ENCODE results near the gene CALML6. TPM values are rescaled to one million over a fixed set of nuclear protein-coding genes. Genes with fewer than 3 reads are reported as not detected.

CALML6 gene
- polyA plus RNA-seq, 2 of the 4 experiments (the other 2 are of a cell fraction) = 0.49 TPM

DNA sequence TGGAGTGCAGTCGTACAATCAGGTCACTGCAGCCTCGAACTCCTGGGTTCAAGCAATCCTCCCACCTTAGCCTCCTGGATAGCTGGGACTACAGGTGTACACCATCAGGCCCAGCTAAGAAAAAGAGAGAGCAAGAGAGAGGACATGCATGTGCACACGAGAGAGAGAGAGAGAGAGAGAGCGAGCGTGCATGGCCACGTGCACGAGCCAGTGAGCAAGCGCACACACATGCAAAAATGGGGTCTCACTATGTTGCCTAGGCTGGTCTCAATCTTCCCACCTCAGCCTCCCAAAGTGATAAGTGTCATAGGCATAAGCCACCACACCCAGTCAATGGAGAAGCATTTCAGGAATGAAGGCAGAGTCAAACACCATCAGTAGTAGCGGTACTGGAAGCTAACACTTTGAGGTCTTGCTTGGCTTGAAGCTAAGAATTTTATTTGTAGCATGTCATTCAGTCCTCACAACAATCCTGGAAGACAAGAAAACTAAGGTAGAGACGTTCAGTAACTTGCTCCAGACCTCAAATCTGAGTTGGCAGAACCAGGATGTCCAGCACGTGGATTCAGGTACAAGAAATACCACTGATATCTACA is 38.6 kb upstream of the CALML6 start:
- ChIA-PET POLR2A (no interaction called here), CTCF (interaction anchor here (0.8 to 1.9 kb wide), 3 partner anchors 16 to 31 kb away, joined by 3 to 5 read pairs (median 5); no protein-coding TSS in a partner anchor)
- 96% methylated on average over 11 of the region's 11 CpGs for WGBS (ENCODE audit: missing lambda C conversion rate)
- peaks cover under 1% of the 10 kb centered on the region; the same call in 1 of the 3 replicates for H3K4me1 ChIP-seq
- DNase-seq (ENCODE audit: low read depth in 1 of 2, low spot score in 1 of 2) = no peak
- H3K4me2 ChIP-seq = no peak overlapping the region
- TF ChIP-seq, protein P1, sequence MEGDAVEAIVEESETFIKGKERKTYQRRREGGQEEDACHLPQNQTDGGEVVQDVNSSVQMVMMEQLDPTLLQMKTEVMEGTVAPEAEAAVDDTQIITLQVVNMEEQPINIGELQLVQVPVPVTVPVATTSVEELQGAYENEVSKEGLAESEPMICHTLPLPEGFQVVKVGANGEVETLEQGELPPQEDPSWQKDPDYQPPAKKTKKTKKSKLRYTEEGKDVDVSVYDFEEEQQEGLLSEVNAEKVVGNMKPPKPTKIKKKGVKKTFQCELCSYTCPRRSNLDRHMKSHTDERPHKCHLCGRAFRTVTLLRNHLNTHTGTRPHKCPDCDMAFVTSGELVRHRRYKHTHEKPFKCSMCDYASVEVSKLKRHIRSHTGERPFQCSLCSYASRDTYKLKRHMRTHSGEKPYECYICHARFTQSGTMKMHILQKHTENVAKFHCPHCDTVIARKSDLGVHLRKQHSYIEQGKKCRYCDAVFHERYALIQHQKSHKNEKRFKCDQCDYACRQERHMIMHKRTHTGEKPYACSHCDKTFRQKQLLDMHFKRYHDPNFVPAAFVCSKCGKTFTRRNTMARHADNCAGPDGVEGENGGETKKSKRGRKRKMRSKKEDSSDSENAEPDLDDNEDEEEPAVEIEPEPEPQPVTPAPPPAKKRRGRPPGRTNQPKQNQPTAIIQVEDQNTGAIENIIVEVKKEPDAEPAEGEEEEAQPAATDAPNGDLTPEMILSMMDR (IDR thresholded peaks at IDR 0.05) = no peak
- TF ChIP-seq, protein P2, sequence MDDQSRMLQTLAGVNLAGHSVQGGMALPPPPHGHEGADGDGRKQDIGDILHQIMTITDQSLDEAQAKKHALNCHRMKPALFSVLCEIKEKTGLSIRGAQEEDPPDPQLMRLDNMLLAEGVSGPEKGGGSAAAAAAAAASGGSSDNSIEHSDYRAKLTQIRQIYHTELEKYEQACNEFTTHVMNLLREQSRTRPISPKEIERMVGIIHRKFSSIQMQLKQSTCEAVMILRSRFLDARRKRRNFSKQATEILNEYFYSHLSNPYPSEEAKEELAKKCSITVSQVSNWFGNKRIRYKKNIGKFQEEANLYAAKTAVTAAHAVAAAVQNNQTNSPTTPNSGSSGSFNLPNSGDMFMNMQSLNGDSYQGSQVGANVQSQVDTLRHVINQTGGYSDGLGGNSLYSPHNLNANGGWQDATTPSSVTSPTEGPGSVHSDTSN (IDR thresholded peaks at IDR 0.05) = no peak
- TF ChIP-seq TP53 (CRISPR knock-in tag; IDR thresholded peaks at IDR 0.05) (no peak), RFX5 (IDR thresholded peaks at IDR 0.05) (no peak), JUN (IDR thresholded peaks at IDR 0.05) (no peak), NFE2L2 (conservative IDR thresholded peaks at IDR 0.05; ENCODE audit: low read length) (no peak), NR3C1 (IDR thresholded peaks at IDR 0.05) (no peak), GATA3 (IDR thresholded peaks at IDR 0.05; ENCODE audit: borderline replicate concordance) (no peak)
- H3K4me3 ChIP-seq = no peak overlapping the region
- ATAC-seq = no peak
- no peak overlapping the region for H3K27ac ChIP-seq
- no peak for FAIRE-seq
- H3K9me3 ChIP-seq = no peaks in the 10 kb centered on the region

DNA sequence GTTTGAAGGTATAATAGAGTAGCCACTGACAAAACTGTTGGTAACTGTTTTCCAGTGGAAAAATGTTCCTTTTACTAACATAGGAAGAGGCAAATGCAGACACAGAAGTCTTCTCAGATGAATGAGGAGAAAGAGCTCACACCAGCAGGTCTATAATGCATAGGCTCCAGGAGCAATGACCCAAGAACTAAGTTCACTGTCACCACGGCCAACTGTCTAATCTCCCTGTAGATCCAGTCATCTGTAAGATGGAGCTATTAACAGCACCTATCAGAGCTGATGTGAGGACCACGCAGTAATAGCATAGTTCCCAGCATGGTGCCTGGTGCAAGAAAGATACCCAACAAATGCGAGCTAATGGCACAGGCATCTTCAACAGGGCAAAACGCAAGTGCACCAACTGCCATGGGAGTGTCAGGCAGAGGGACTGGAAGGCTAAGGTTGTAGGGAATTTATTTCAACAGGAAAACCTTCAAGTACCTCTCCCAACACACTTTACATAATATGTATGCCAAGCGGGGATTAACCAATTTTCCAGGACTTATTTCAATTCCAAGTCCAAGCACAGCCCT is 37.1 kb upstream of the CALML6 start:
- Histone ChIP-seq H3K4me2 (no peak overlapping the region), H3K9me3 (no peaks in the 10 kb centered on the region), H3K27ac (no peak overlapping the region), H3K4me3 (no peak overlapping the region), H3K4me1 (peaks cover 8% of the 10 kb centered on the region; the same call in 1 of the 3 replicates)
- FAIRE-seq (no peak), DNase-seq (ENCODE audit: low read depth in 1 of 2, low spot score in 1 of 2) (no peak), ATAC-seq (no peak)
- ChIA-PET CTCF (no interaction called here), POLR2A (no interaction called here)
- TF ChIP-seq, protein P3, sequence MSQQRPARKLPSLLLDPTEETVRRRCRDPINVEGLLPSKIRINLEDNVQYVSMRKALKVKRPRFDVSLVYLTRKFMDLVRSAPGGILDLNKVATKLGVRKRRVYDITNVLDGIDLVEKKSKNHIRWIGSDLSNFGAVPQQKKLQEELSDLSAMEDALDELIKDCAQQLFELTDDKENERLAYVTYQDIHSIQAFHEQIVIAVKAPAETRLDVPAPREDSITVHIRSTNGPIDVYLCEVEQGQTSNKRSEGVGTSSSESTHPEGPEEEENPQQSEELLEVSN (IDR thresholded peaks at IDR 0.05; ENCODE audit: borderline replicate concordance, low read depth) = no peak
- TF ChIP-seq NR3C1 (IDR thresholded peaks at IDR 0.05) = no peak
- WGBS (ENCODE audit: missing lambda C conversion rate) = 90% methylated on average over 5 of the region's 5 CpGs

DNA sequence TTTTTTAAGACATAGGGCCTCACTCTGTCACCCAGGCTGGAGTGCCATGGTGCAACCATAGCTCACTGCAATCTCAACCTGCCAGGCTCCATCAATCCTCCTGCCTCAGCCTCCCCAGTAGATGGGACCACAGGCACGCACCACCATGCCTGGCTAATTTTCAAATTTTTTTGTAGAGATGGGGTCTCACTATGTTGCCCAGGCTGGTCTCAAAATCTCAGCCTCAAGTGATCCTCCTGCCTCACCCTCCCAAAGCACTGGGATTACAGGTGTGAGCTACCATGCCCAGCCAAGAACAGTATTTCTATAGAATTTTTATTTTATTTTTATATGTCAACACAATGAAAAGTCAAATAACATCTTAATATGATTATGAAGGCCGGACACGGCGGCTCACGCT is 35.1 kb upstream of the CALML6 start:
- ChIA-PET CTCF (interaction anchor here (1.6 kb wide), 1 partner anchor 26 kb away, joined by 5 read pairs; no protein-coding TSS in a partner anchor), POLR2A (no interaction called here)
- Histone ChIP-seq H3K9me3 (no peaks in the 10 kb centered on the region), H3K4me1 (peaks cover 23% of the 10 kb centered on the region; the same call in 2 of the 3 replicates), H3K4me2 (no peak overlapping the region), H3K27ac (no peak overlapping the region), H3K4me3 (no peak overlapping the region)
- DNase-seq (ENCODE audit: low read depth in 1 of 2, low spot score in 1 of 2) (no peak), ATAC-seq (no peak), FAIRE-seq (no peak)
- 96% methylated on average over 5 of the region's 5 CpGs for WGBS (ENCODE audit: missing lambda C conversion rate)
- no peak for TF ChIP-seq JUNB (IDR thresholded peaks at IDR 0.05)

DNA sequence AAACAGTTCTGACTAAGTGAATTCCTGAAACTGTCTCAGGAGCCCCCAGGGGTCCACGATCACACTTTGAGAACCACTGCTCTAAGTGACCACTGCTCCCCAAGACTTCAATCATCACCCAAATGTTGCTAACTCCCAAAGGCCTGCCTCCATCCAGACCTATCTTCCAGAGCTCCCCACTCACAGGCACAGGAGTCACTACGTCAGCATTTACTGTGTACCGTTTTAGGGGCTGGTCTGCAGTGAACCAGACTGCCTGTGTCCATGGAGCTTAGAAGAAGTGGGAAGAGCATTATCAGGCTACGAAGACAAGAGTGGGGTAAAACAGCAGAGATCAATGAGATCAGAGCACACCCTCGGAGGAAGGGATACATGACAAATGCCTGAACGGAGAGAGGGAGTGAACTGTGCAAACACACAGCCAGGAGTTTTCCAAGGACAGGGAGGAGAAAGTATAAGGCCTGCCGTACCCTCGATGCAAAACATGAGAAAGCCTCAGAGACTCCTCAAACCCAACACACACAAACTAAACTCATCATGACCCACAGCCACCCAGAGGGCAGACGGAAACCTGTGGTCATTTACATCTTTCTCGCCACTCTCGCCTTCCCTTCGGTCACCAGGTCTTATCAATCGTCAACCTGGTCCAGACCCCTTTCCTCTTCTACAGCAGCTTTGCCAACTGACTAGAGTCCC is 34.3 kb upstream of the CALML6 start:
- H3K9me3 ChIP-seq = no peaks in the 10 kb centered on the region
- H3K4me1 ChIP-seq = peaks cover 23% of the 10 kb centered on the region; the same call in 2 of the 3 replicates
- 78% methylated on average over 13 of the region's 13 CpGs for WGBS (ENCODE audit: missing lambda C conversion rate)
- FAIRE-seq = no peak
- no peak for ATAC-seq
- H3K4me2 ChIP-seq = no peak overlapping the region
- no peak overlapping the region for H3K4me3 ChIP-seq
- POLR2A ChIA-PET = no interaction called here
- no peak overlapping the region for H3K27ac ChIP-seq
- CTCF ChIA-PET = interaction anchor here (0.6 to 1.6 kb wide), 3 partner anchors 26 to 29 kb away, joined by 3 to 5 read pairs (median 3); no protein-coding TSS in a partner anchor
- DNase-seq (ENCODE audit: low read depth in 1 of 2, low spot score in 1 of 2) = no peak
- TF ChIP-seq, protein P4, sequence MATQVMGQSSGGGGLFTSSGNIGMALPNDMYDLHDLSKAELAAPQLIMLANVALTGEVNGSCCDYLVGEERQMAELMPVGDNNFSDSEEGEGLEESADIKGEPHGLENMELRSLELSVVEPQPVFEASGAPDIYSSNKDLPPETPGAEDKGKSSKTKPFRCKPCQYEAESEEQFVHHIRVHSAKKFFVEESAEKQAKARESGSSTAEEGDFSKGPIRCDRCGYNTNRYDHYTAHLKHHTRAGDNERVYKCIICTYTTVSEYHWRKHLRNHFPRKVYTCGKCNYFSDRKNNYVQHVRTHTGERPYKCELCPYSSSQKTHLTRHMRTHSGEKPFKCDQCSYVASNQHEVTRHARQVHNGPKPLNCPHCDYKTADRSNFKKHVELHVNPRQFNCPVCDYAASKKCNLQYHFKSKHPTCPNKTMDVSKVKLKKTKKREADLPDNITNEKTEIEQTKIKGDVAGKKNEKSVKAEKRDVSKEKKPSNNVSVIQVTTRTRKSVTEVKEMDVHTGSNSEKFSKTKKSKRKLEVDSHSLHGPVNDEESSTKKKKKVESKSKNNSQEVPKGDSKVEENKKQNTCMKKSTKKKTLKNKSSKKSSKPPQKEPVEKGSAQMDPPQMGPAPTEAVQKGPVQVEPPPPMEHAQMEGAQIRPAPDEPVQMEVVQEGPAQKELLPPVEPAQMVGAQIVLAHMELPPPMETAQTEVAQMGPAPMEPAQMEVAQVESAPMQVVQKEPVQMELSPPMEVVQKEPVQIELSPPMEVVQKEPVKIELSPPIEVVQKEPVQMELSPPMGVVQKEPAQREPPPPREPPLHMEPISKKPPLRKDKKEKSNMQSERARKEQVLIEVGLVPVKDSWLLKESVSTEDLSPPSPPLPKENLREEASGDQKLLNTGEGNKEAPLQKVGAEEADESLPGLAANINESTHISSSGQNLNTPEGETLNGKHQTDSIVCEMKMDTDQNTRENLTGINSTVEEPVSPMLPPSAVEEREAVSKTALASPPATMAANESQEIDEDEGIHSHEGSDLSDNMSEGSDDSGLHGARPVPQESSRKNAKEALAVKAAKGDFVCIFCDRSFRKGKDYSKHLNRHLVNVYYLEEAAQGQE (IDR thresholded peaks at IDR 0.05) = no peak
- no peak for TF ChIP-seq BHLHE40 (IDR thresholded peaks at IDR 0.05; ENCODE audit: low read depth, low read length)
- TF ChIP-seq HOXA7 (CRISPR knock-in tag; IDR thresholded peaks at IDR 0.05) = no peak
- TF ChIP-seq ZC3H11A (IDR thresholded peaks at IDR 0.05) = no peak
- TF ChIP-seq, protein P5, sequence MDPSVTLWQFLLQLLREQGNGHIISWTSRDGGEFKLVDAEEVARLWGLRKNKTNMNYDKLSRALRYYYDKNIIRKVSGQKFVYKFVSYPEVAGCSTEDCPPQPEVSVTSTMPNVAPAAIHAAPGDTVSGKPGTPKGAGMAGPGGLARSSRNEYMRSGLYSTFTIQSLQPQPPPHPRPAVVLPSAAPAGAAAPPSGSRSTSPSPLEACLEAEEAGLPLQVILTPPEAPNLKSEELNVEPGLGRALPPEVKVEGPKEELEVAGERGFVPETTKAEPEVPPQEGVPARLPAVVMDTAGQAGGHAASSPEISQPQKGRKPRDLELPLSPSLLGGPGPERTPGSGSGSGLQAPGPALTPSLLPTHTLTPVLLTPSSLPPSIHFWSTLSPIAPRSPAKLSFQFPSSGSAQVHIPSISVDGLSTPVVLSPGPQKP (IDR thresholded peaks at IDR 0.05; ENCODE audit: low read depth, low read length) = no peak
- TF ChIP-seq NFE2L2 (conservative IDR thresholded peaks at IDR 0.05; ENCODE audit: low read length) = no peak
- TF ChIP-seq CBX2 (IDR thresholded peaks at IDR 0.05; ENCODE audit: borderline replicate concordance, low read depth) = no peak
- TF ChIP-seq RFX5 (IDR thresholded peaks at IDR 0.05) = no peak
- TF ChIP-seq MAZ (IDR thresholded peaks at IDR 0.05; ENCODE audit: borderline replicate concordance, low read depth, low read length) = no peak
- no peak for TF ChIP-seq CHD2 (IDR thresholded peaks at IDR 0.05; ENCODE audit: low read length, partially characterized antibody)
- no peak for TF ChIP-seq MAFK (IDR thresholded peaks at IDR 0.05; ENCODE audit: partially characterized antibody)
